Loucy (cell line): ENCODE results near the gene CD177.

Experiments used
- CTCF ChIP-seq: fragments of 200-600 bp; sonication (generic); conservative IDR thresholded peaks from 2 replicates; pipeline ENCODE4 v1.5.1; 2014; ENCODE audit warnings: mild to moderate bottlenecking, antibody characterized with exemption, low read length
- EZH2phosphoT487 ChIP-seq: fragments of 200-600 bp; IDR thresholded peaks from 2 replicates; pipeline ENCODE4 v1.6.1; 2018; ENCODE audit warnings: antibody characterized with exemption, mild to moderate bottlenecking, moderate library complexity, borderline replicate concordance

- TF ChIP-seq CTCF, result no peak
- TF ChIP-seq EZH2phosphoT487, result no peak
Measured at GRCh38 chr19:43351998-43352746, 1.3 kb upstream of the CD177 start.
